22Rv1 (cell line): Measurements from ENCODE around the gene PCDHGC4.

Source experiments
- H3K27ac ChIP-seq: fragments of 450-650 bp; 2 replicates; pipeline ENCODE4 v1.5.1; 2017
- ZFX ChIP-seq: fragments of 450-650 bp; IDR thresholded peaks from 2 replicates; pipeline ENCODE4 v1.6.1; 2017; ENCODE audit warnings: antibody characterized with exemption, borderline replicate concordance
- TF ChIP-seq, protein P1 (sequence below): fragments of 450-650 bp; IDR thresholded peaks from 2 replicates; pipeline ENCODE4 v1.5.1; 2017; ENCODE audit warnings: mild to moderate bottlenecking

Gene PCDHGC4

GRCh38 chr5:141534492-141535213 is 49.8 kb downstream of the PCDHGC4 start:
- TF ChIP-seq ZFX: no peak
- TF ChIP-seq, protein P1, sequence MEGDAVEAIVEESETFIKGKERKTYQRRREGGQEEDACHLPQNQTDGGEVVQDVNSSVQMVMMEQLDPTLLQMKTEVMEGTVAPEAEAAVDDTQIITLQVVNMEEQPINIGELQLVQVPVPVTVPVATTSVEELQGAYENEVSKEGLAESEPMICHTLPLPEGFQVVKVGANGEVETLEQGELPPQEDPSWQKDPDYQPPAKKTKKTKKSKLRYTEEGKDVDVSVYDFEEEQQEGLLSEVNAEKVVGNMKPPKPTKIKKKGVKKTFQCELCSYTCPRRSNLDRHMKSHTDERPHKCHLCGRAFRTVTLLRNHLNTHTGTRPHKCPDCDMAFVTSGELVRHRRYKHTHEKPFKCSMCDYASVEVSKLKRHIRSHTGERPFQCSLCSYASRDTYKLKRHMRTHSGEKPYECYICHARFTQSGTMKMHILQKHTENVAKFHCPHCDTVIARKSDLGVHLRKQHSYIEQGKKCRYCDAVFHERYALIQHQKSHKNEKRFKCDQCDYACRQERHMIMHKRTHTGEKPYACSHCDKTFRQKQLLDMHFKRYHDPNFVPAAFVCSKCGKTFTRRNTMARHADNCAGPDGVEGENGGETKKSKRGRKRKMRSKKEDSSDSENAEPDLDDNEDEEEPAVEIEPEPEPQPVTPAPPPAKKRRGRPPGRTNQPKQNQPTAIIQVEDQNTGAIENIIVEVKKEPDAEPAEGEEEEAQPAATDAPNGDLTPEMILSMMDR: no peak
- no peak overlapping the region for H3K27ac ChIP-seq
